Loucy (cell line): ENCODE results near the gene CATSPER1.

Experiments used
- H2AFZ ChIP-seq: fragments of 200-600 bp; sonication (generic); 2 replicates; pipeline ENCODE4 v1.6.0; 2016; ENCODE audit warnings: antibody characterized with exemption, mild to moderate bottlenecking, low read length, moderate library complexity
- H3F3A ChIP-seq: fragments of 200-600 bp; 2 replicates; pipeline ENCODE4 v1.6.0; 2016; ENCODE audit warnings: antibody characterized with exemption, low read depth, mild to moderate bottlenecking
- H3K27me3 ChIP-seq: fragments of 200-600 bp; sonication (generic); 2 replicates; pipeline ENCODE4 v1.6.1; 2014; ENCODE audit warnings: low read length, mild to moderate bottlenecking; ENCODE audit not compliant: insufficient read depth, poor library complexity, severe bottlenecking
- H3K36me3 ChIP-seq: fragments of 200-600 bp; sonication (generic); 2 replicates; pipeline ENCODE4 v1.6.1; 2016; ENCODE audit warnings: low read length; ENCODE audit not compliant: insufficient read depth
- H3K4me1 ChIP-seq: fragments of 200-600 bp; sonication (generic); 2 replicates; pipeline ENCODE4 v1.5.1; 2014; ENCODE audit warnings: low read length, mild to moderate bottlenecking; ENCODE audit not compliant: insufficient read depth, poor library complexity, severe bottlenecking
- H3K4me2 ChIP-seq: fragments of 200-600 bp; sonication (generic); 2 replicates; pipeline ENCODE4 v1.6.0; 2014; ENCODE audit warnings: antibody characterized with exemption, low read length, low read depth, mild to moderate bottlenecking; ENCODE audit not compliant: poor library complexity, severe bottlenecking
- H3K4me3 ChIP-seq: fragments of 200-600 bp; sonication (generic); 2 replicates; pipeline ENCODE4 v1.5.1; 2014; ENCODE audit warnings: low read length, mild to moderate bottlenecking, mixed read lengths; ENCODE audit not compliant: poor library complexity, severe bottlenecking
- H3K79me2 ChIP-seq: fragments of 200-600 bp; sonication (generic); 2 replicates; pipeline ENCODE4 v1.6.1; 2014; ENCODE audit warnings: low read length; ENCODE audit not compliant: insufficient read depth
- H3K9ac ChIP-seq: fragments of 200-600 bp; sonication (generic); 2 replicates; pipeline ENCODE4 v1.6.0; 2014; ENCODE audit warnings: mild to moderate bottlenecking, low read depth, low read length, moderate library complexity; ENCODE audit not compliant: poor library complexity, severe bottlenecking
- H3K9me2 ChIP-seq: fragments of 200-600 bp; sonication (generic); replicated peaks from 2 replicates; pipeline ENCODE4 v1.6.1; 2016; ENCODE audit warnings: low read depth, low read length, mixed read lengths
- H3K9me3 ChIP-seq: fragments of 200-600 bp; sonication (generic); 2 replicates; pipeline ENCODE4 v1.6.1; 2014; ENCODE audit warnings: mild to moderate bottlenecking, antibody characterized with exemption, low read length, low read depth; ENCODE audit not compliant: insufficient read depth
- H4K20me1 ChIP-seq: fragments of 200-600 bp; sonication (generic); 2 replicates; pipeline ENCODE4 v1.6.0; 2014; ENCODE audit warnings: antibody characterized with exemption, low read length, mild to moderate bottlenecking; ENCODE audit not compliant: insufficient read depth, poor library complexity, severe bottlenecking
- EZH2phosphoT487 ChIP-seq: fragments of 200-600 bp; IDR thresholded peaks from 2 replicates; pipeline ENCODE4 v1.6.1; 2018; ENCODE audit warnings: antibody characterized with exemption, mild to moderate bottlenecking, moderate library complexity, borderline replicate concordance
- TF ChIP-seq, protein P1 (sequence below): fragments of 200-600 bp; sonication (generic); conservative IDR thresholded peaks from 2 replicates; pipeline ENCODE4 v1.5.1; 2014; ENCODE audit warnings: mild to moderate bottlenecking, antibody characterized with exemption, low read length

The CATSPER1 gene

GRCh38 chr11:66061268-66061667 lies 35.0 kb upstream of the CATSPER1 start:
- no peaks in the 10 kb centered on the region for H3K9me3 ChIP-seq
- no peak overlapping the region for H2AFZ ChIP-seq
- H3K27me3 ChIP-seq = no peaks in the 10 kb centered on the region
- H3K4me1 ChIP-seq = no peaks in the 10 kb centered on the region
- H3K79me2 ChIP-seq = peaks cover 30% of the 10 kb centered on the region; the same call in 1 of the 2 replicates
- H3K4me3 ChIP-seq = no peak overlapping the region
- no peaks in the 10 kb centered on the region for H3K9me2 ChIP-seq
- H4K20me1 ChIP-seq = peaks cover 4% of the 10 kb centered on the region
- no peaks in the 10 kb centered on the region for H3F3A ChIP-seq
- H3K36me3 ChIP-seq = peaks cover 91% of the 10 kb centered on the region
- no peak overlapping the region for H3K4me2 ChIP-seq
- no peak overlapping the region for H3K9ac ChIP-seq
- TF ChIP-seq EZH2phosphoT487 = no peak
- TF ChIP-seq, protein P1, sequence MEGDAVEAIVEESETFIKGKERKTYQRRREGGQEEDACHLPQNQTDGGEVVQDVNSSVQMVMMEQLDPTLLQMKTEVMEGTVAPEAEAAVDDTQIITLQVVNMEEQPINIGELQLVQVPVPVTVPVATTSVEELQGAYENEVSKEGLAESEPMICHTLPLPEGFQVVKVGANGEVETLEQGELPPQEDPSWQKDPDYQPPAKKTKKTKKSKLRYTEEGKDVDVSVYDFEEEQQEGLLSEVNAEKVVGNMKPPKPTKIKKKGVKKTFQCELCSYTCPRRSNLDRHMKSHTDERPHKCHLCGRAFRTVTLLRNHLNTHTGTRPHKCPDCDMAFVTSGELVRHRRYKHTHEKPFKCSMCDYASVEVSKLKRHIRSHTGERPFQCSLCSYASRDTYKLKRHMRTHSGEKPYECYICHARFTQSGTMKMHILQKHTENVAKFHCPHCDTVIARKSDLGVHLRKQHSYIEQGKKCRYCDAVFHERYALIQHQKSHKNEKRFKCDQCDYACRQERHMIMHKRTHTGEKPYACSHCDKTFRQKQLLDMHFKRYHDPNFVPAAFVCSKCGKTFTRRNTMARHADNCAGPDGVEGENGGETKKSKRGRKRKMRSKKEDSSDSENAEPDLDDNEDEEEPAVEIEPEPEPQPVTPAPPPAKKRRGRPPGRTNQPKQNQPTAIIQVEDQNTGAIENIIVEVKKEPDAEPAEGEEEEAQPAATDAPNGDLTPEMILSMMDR = no peak

GRCh38 chr11:66059966-66060680 lies 33.8 kb upstream of the CATSPER1 start:
- Histone ChIP-seq H3K79me2 (peaks cover 34% of the 10 kb centered on the region; the same call in 1 of the 2 replicates), H3K4me3 (no peak overlapping the region), H4K20me1 (peaks cover 6% of the 10 kb centered on the region), H3K9me3 (no peaks in the 10 kb centered on the region), H3K9ac (no peak overlapping the region), H3K4me1 (no peaks in the 10 kb centered on the region), H3K9me2 (no peaks in the 10 kb centered on the region), H3K4me2 (no peak overlapping the region), H3F3A (no peaks in the 10 kb centered on the region), H3K27me3 (no peaks in the 10 kb centered on the region), H2AFZ (no peak overlapping the region), H3K36me3 (peaks cover 94% of the 10 kb centered on the region)
- TF ChIP-seq, protein P1 = no peak
- no peak for TF ChIP-seq EZH2phosphoT487

GRCh38 chr11:66056501-66056900 lies 30.2 kb upstream of the CATSPER1 start:
- Histone ChIP-seq H3K4me3 (no peak overlapping the region), H4K20me1 (peaks cover 17% of the 10 kb centered on the region), H3K36me3 (peaks cover 67% of the 10 kb centered on the region; the same call in 1 of the 2 replicates), H3K9me2 (no peaks in the 10 kb centered on the region), H3K27me3 (no peaks in the 10 kb centered on the region), H3K4me1 (peaks cover 12% of the 10 kb centered on the region), H3K9me3 (no peaks in the 10 kb centered on the region), H3K9ac (no peak overlapping the region), H2AFZ (no peak overlapping the region), H3K79me2 (peaks cover 44% of the 10 kb centered on the region), H3K4me2 (no peak overlapping the region), H3F3A (no peaks in the 10 kb centered on the region)
- TF ChIP-seq, protein P1 = no peak
- no peak for TF ChIP-seq EZH2phosphoT487
